ENCODE results near the gene CNOT2. TPM values are rescaled to one million over a fixed set of nuclear protein-coding genes. Genes with fewer than 3 reads are reported as not detected.
"Not testable (repeated sequence)": the region's sequence is repeated elsewhere in the genome, so short reads cannot be mapped to it uniquely, and the experiment has no call there.

Gene CNOT2
- total RNA-seq, 2 experiments from 2014 or later: 72.2 to 73.2 TPM

GRCh38 chr12:70359458-70360197, 116.4 kb downstream of the CNOT2 start:
- ChIA-PET CTCF (no interaction called here), POLR2A (no interaction called here)

GRCh38 chr12:70360218-70360617, 117.0 kb downstream of the CNOT2 start:
- CTCF ChIA-PET: no interaction called here
- POLR2A ChIA-PET: no interaction called here

- CTCF ChIA-PET: no interaction called here
- POLR2A ChIA-PET: no interaction called here
These were observed 121.6 kb downstream of the CNOT2 start for GRCh38 chr12:70364695-70365397.

- POLR2A ChIA-PET: no interaction called here
- CTCF ChIA-PET: no interaction called here
These were observed 122.1 kb downstream of the CNOT2 start for GRCh38 chr12:70365398-70365647.

- CTCF ChIA-PET: no interaction called here
These were observed 122.7 kb downstream of the CNOT2 start, which contains the start of gene KCNMB4 for GRCh38 chr12:70365648-70366518. Gene KCNMB4, plus strand, starts transcription at chr12:70366290. Its CDS starts 445 bp downstream, at chr12:70366735.

GRCh38 chr12:70366581-70367257, 123.5 kb downstream of the CNOT2 start:
- POLR2A ChIA-PET: no interaction called here
- CTCF ChIA-PET: no interaction called here

More at GRCh38 chr12:70365648-70366518, 122.7 kb downstream of the CNOT2 start, which contains the start of gene KCNMB4:
- POLR2A ChIA-PET: no interaction called here

GRCh38 chr12:70367258-70368141, 124.3 kb downstream of the CNOT2 start:
- ChIA-PET POLR2A (no interaction called here), CTCF (no interaction called here)

GRCh38 chr12:70372881-70373280, 129.6 kb downstream of the CNOT2 start:
- POLR2A ChIA-PET: no interaction called here
- CTCF ChIA-PET: no interaction called here

GRCh38 chr12:70379846-70380245, 136.6 kb downstream of the CNOT2 start:
- CTCF ChIA-PET: no interaction called here
- POLR2A ChIA-PET: no interaction called here

- ChIA-PET POLR2A (no interaction called here), CTCF (interaction anchor here (1.2 kb wide), 1 partner anchor 11 kb away, joined by 3 read pairs; no protein-coding TSS in a partner anchor)
These were observed 140.3 kb downstream of the CNOT2 start for GRCh38 chr12:70383484-70383883.

GRCh38 chr12:70383886-70384285, 140.7 kb downstream of the CNOT2 start:
- ChIA-PET CTCF (interaction anchor here (1.2 kb wide), 1 partner anchor 11 kb away, joined by 3 read pairs; no protein-coding TSS in a partner anchor), POLR2A (no interaction called here)

GRCh38 chr12:70386771-70387170, 143.5 kb downstream of the CNOT2 start:
- ChIA-PET POLR2A (no interaction called here), CTCF (no interaction called here)

GRCh38 chr12:70389678-70390077, 146.4 kb downstream of the CNOT2 start:
- POLR2A ChIA-PET: no interaction called here
- CTCF ChIA-PET: no interaction called here

GRCh38 chr12:70392631-70393030, 149.4 kb downstream of the CNOT2 start:
- POLR2A ChIA-PET, CTCF ChIA-PET: not testable (repeated sequence)

GRCh38 chr12:70393787-70394499, 150.7 kb downstream of the CNOT2 start:
- CTCF ChIA-PET: interaction anchor here (0.8 kb wide), 1 partner anchor 10 kb away, joined by 3 read pairs; no protein-coding TSS in a partner anchor

GRCh38 chr12:70398002-70398401, 154.8 kb downstream of the CNOT2 start:
- POLR2A ChIA-PET: no interaction called here
- CTCF ChIA-PET: no interaction called here

More at GRCh38 chr12:70393787-70394499, 150.7 kb downstream of the CNOT2 start:
- POLR2A ChIA-PET: no interaction called here

- CTCF ChIA-PET: interaction anchor here (1.2 kb wide), 1 partner anchor 9 kb away, joined by 3 read pairs; no protein-coding TSS in a partner anchor
- POLR2A ChIA-PET: no interaction called here
These were observed 155.6 kb downstream of the CNOT2 start for GRCh38 chr12:70398862-70399261.

- CTCF ChIA-PET: interaction anchor here (1.2 kb wide), 1 partner anchor 9 kb away, joined by 3 read pairs; no protein-coding TSS in a partner anchor
- POLR2A ChIA-PET: no interaction called here
These were observed 156.1 kb downstream of the CNOT2 start for GRCh38 chr12:70399311-70399710.
